GM19395 (cell line): ENCODE measurements around the gene C14orf180.

Experiments used
- ATAC-seq: cut with Tn5 transposase; IDR thresholded peaks from one replicate; pipeline ENCODE4 v1.9.1; 2021; ENCODE audit warnings: mild to moderate bottlenecking, moderate library complexity; ENCODE audit not compliant: unreplicated experiment

C14orf180 gene

DNA sequence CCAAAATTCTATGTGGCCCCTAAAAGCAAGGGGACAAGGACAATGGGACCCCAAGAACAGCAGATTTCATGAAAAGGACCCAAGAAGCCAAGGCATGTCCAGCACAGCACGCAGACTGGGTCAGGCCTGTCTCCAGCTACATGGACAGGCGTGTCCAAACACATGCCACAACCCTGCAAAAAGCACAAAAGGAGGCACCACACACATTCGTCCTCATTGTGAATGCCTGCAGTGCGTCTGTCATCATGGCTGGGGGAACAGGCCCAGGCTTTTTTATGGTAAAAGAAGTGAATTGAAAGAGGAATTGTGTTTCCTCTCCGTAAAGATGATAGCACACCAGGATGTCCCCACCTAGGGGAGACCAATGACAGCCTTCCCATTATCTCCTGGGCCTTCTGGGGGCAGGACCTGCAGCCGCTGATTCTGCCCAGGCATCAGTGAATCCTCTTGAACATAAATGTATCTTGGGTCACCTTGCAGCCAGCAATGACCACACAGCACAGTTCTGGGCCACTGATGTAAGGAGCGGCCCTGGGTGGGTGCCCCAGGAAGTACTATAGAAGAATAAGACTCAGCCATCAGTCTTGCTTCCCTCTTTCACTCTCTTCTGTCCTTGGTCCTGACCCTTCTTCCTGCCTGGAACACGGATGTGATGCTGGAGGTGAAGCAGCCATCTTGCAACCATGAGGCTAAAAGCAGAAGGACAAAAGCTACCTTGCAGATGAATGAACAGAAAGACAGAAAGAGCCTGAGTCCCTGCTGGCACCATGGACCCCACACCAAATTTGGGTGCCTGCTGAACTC is 29.8 kb upstream of the C14orf180 start:
- ATAC-seq, result no peak

DNA sequence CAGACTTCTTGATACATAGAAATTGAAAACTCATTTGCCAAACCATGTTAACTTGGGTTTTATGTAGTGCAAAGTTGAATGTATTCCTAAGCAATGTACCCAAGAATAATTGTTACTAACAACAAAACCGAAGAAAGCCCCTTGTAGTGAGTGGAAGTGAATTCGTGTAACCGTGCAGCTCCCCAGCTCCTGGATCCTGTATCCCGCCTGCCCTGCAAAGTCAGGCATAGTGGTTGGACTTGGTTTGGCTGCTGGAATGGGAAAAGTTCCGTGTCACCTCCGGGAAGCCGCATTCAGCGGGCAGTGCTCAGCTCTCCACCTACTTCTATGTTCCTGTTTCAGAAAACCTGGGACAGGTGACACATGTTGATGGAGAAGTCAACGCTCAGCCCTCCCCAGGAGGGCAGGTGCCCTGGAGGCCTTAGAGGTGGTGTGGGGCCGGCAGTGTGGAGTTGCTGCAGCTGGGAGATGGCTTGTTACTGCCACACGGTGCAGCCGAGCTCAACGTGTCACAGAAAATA is 29.2 kb upstream of the C14orf180 start:
- ATAC-seq, result no peak

DNA sequence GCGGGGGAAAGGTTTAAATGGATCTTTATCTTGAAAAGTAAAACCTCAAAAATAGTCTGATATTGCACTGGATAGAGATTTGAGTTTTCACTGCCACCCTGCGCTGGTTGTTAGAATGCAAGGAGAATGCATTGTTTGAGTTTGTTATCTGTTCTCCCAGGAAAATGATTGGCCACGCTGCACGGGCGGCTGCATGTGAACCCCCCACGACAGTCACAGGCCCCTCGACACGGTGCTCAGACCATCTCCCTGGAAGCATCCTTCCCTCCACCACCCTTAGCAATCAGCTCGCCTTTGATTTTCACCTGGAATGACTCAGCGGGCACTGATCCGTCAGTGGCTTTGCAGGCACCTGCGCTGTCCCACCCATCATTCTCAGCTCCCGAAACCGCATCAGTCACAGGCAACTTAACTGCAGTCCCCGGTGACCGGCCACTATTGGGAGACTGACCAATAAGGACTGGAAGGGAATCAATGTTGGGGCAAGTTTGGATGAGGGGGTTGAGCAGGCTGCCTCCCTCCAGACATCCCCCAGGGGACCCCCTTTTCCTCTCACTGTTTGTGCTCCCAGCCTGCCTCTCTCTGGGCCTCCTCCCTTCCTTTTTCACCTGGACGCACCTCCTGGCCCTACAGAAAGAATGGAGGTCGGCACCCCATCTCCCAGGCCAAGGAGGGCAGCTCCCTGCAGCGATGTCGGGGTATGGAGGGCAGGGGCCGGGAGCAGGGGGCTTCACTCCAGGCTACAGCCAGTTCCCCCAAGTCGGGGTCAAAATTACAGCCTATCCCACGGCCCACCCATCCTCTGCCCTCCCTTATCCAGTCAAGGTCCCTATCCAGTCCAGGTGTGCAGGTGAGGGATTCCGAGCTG is 28.5 kb upstream of the C14orf180 start:
- no peak for ATAC-seq

DNA sequence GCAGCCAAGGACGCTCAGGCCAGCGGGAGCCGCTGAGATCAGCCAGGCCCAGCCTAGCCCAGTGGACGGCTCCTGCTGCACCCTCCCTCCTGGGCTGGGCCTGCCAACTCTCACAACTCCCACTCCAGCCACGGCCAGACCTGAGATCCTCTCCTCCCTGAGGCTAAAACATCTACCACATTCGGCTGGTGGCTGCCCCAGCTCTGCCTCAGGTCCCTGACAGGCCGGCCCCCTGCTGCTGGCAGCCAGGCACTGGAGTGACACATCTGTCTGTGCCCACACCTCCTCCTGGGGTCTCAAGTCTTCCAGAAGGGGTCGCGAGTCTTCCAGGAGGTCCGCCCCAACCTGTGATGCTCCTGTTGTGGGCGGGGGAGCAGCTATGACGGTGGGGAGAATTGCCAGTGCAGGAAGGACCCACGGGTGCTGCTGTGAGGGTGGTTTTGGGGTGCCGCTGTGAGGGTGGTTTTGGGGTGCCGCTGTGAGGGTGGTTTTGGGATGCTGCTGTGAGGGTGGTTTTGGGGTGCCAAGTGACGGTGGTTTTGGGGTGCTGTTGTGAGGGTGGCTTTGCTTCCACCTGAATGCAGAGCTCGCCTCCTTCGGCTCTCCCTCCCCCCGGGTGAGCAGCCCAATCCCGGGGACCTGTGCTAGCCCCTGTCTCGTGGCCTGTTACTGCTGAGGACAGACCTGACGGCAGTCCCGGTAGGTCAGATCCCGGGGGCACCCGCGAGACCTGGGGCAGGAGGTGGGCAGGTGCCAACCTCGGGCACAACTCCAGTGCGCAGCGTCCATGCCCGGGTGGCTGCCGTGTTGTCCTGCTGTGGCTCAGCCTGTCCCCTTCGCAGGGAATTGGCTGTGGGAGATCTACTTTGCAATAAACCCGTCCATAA is 27.5 kb upstream of the C14orf180 start:
- no peak for ATAC-seq

DNA sequence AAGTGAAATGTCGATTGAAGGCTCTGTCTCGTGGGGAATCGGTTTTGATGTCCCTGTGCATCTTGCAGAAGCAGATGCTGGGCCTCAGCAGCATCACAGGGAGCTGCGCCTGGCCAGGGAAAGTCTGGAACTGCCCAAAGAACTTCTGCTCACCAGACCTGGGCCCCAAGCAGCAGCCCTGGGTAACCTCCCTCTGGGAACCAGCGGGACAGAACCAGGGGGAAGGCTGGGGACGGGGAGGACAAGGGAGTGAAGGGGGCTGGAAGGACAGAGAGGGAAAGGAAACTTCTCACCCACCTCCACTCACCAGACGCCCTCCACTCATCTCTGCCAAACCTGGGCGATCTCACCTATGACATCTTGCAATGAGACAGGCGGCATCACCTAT is 26.8 kb upstream of the C14orf180 start:
- no peak for ATAC-seq

DNA sequence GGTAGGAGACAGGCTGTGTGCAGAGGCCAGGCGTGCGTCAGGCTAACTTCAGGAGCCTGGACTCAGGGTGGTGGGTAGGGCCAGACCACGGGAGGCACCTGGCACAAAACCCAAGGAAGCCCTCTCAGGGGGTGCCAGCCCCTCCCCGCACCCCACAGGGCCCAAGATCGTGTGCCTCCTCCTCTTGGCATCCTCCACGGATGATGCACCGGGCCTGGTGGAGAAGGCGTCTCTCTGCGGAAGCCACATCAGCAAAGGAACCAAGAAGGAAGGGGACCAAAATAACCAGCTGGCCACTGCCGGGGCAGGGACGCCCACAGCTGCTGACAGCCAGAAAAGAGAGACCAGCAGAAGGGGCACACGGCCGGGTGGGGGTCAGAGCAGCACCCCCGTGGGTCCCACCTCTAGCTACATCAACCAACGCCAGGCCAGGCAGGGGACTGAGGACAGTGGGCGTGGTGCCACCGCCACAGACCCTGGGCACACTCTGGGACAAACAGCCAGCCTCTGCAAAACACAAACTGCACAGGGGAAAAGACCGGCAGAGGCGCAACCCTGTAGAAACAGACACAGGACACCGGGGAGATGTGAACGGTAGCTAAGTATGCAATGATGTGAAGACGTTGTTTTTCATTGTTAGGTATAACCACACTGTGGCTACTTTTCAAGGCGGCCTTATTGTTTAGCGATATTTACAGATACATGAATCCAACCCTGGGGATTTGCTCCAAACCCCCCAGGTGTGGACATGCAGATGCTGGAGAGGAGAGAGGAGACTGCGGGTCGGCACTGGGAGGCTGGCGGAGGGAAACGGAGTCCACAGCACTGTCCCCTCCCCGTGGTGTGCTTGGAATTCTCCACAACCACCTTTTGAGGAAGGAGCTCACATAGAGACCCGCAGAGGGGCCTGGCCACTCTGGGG is 26.1 kb upstream of the C14orf180 start:
- no peak for ATAC-seq

GRCh38 chr14:104554088-104554607 is 25.4 kb upstream of the C14orf180 start:
- ATAC-seq, result no peak

GRCh38 chr14:104554608-104555429 is 24.7 kb upstream of the C14orf180 start:
- no peak for ATAC-seq

GRCh38 chr14:104555430-104556255 is 23.9 kb upstream of the C14orf180 start:
- no peak for ATAC-seq

DNA sequence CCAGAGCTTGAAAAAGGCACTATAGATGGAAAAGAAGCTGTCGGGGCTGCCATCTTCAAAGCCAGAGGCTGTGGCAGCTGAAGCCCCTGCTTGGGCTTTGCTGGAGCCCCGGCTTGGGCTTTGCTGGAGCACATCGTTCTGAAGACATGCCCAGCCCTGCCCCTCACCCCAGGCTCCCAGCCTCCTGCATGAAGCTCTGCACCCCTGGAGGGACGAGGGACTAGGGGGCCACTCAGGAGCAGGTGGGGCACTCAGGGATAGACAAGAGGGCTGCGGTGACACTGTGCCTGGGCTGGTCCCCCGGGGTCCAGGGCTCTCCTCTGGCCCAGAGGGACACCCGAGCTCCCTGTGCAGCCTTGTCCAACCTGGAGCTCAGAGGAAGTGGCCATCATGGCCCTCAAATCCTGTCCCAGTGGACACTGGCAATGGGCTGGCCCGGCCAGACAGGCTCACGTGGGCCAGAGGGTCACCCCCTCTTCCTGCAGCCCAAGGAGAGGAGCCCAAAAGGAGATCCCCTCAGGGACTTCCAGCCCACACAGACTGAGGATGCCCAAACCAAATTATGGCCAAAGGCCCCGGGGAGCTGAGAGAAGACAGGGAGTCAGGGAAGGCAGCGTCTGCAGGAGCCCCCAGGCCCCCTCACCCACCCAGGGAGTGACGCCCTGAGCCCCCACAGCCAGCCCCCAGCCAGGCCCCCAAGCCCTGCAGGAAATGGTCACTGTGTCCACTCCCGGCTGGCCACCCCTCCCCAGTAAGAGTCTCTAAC is 23.1 kb upstream of the C14orf180 start:
- ATAC-seq, result no peak

GRCh38 chr14:104557086-104557485 is 22.5 kb upstream of the C14orf180 start:
- ATAC-seq, result no peak

- ATAC-seq, result no peak
Measured at GRCh38 chr14:104557766-104558165, 21.8 kb upstream of the C14orf180 start.

GRCh38 chr14:104558231-104559027 is 21.1 kb upstream of the C14orf180 start:
- no peak for ATAC-seq

GRCh38 chr14:104559028-104559803 is 20.3 kb upstream of the C14orf180 start:
- ATAC-seq, result no peak

GRCh38 chr14:104559804-104560585 is 19.6 kb upstream of the C14orf180 start:
- ATAC-seq, result no peak
